SK-MEL-5 (cell line): ENCODE measurements around the gene PSMD1. TPM values are rescaled to one million over a fixed set of nuclear protein-coding genes. Genes with fewer than 3 reads are reported as not detected.

Source experiments
- DNase-seq: peaks from one replicate; pipeline ENCODE4 v3.0.0-alpha.2; 2016; ENCODE audit warnings: low read depth, low spot score
- in situ Hi-C: cut with HindIII; loops from 2 replicates; pipeline ENCODE4 v1.10.0; 2016; ENCODE audit warnings: low sequenced_read_pairs, high pct_unique_total_duplicates, low pct_unique_long_range_greater_than_20kb
- total RNA-seq: library from RNA; depleted of rRNA; stranded (reverse); fragments of >200 nt; shearing (Covaris generic); gene quantifications from 2 replicates; pipeline ENCODE4 v1.2.3, GENCODE V29; 2014

The PSMD1 gene
- total RNA-seq, 1 experiment from 2014 or later, result 108 TPM

GRCh38 chr2:231032575-231033140 lies 24.0 kb upstream of the PSMD1 start:
- in situ Hi-C loops, result no loop called here
- no peak for DNase-seq

- no peak for DNase-seq
- in situ Hi-C loops, result no loop called here
Measured at GRCh38 chr2:231033147-231034132, 23.2 kb upstream of the PSMD1 start.

GRCh38 chr2:231034291-231034882 lies 22.3 kb upstream of the PSMD1 start:
- DNase-seq, result no peak
- in situ Hi-C loops, result no loop called here

GRCh38 chr2:231036131-231036530 lies 20.5 kb upstream of the PSMD1 start:
- no peak for DNase-seq
- in situ Hi-C loops, result no loop called here

- in situ Hi-C loops, result no loop called here
- DNase-seq, result no peak
Measured at GRCh38 chr2:231036578-231037106, 20.0 kb upstream of the PSMD1 start.

GRCh38 chr2:231037202-231037730 lies 19.4 kb upstream of the PSMD1 start, which contains the start of gene C2orf72:
Gene C2orf72 (plus strand): TSS chr2:231037523. CDS start chr2:231037566, 43 bp downstream.
- no peak for DNase-seq
- in situ Hi-C loops, result no loop called here

- in situ Hi-C loops, result no loop called here
- DNase-seq, result no peak
Measured at GRCh38 chr2:231037731-231038482, 18.8 kb upstream of the PSMD1 start.

- DNase-seq, result no peak
- in situ Hi-C loops, result no loop called here
Measured at GRCh38 chr2:231038483-231039293, 18.0 kb upstream of the PSMD1 start.

- DNase-seq, result no peak
- in situ Hi-C loops, result no loop called here
Measured at GRCh38 chr2:231039294-231039664, 17.4 kb upstream of the PSMD1 start.

- in situ Hi-C loops, result no loop called here
- peak; percentile 21 for DNase-seq
Measured at GRCh38 chr2:231039821-231040364, 16.8 kb upstream of the PSMD1 start.

- in situ Hi-C loops, result no loop called here
- DNase-seq, result peak; percentile 28
Measured at GRCh38 chr2:231041061-231041689, 15.5 kb upstream of the PSMD1 start.

- DNase-seq, result no peak
- in situ Hi-C loops, result no loop called here
Measured at GRCh38 chr2:231043796-231044195, 12.9 kb upstream of the PSMD1 start.

GRCh38 chr2:231046916-231047273 lies 9.8 kb upstream of the PSMD1 start:
- DNase-seq, result no peak
- in situ Hi-C loops, result no loop called here

- in situ Hi-C loops, result no loop called here
- peak; percentile 85 for DNase-seq
Measured at GRCh38 chr2:231047274-231047922, 9.3 kb upstream of the PSMD1 start.
